NCI-H2081 treated with DMSO at 0.1 percent for 48 hours (cell line): ENCODE results near the gene TLR4.

Experiments used
- DNase-seq: peaks from one replicate; lab custom pipeline; 2025; lab: John Stamatoyannopoulos, UW

The TLR4 gene

GRCh38 chr9:117715411-117715989 is 11.3 kb downstream of the TLR4 start:
- DNase-seq, result no peak

GRCh38 chr9:117718085-117718484 is 13.9 kb downstream of the TLR4 start:
- no peak for DNase-seq

GRCh38 chr9:117718701-117719100 is 14.5 kb downstream of the TLR4 start:
- no peak for DNase-seq

GRCh38 chr9:117719161-117719920 is 15.1 kb downstream of the TLR4 start:
- DNase-seq, result no peak

- DNase-seq, result no peak
Measured at GRCh38 chr9:117720066-117720465, 15.9 kb downstream of the TLR4 start.

- DNase-seq, result no peak
Measured at GRCh38 chr9:117720555-117720954, 16.4 kb downstream of the TLR4 start.

- DNase-seq, result no peak
Measured at GRCh38 chr9:117720987-117721386, 16.8 kb downstream of the TLR4 start.

- no peak for DNase-seq
Measured at GRCh38 chr9:117722108-117722761, 18.0 kb downstream of the TLR4 start.

- DNase-seq, result no peak
Measured at GRCh38 chr9:117723986-117724625, 19.9 kb downstream of the TLR4 start.

GRCh38 chr9:117725426-117725887 is 21.3 kb downstream of the TLR4 start:
- no peak for DNase-seq

- DNase-seq, result no peak
Measured at GRCh38 chr9:117729375-117729774, 25.2 kb downstream of the TLR4 start.

GRCh38 chr9:117732494-117732893 is 28.3 kb downstream of the TLR4 start:
- no peak for DNase-seq

- no peak for DNase-seq
Measured at GRCh38 chr9:117733465-117733864, 29.3 kb downstream of the TLR4 start.

- DNase-seq, result no peak
Measured at GRCh38 chr9:117734082-117734481, 29.9 kb downstream of the TLR4 start.

GRCh38 chr9:117734523-117735314 is 30.5 kb downstream of the TLR4 start:
- DNase-seq, result no peak

- DNase-seq, result no peak
Measured at GRCh38 chr9:117737721-117738226, 33.6 kb downstream of the TLR4 start.

- DNase-seq, result no peak
Measured at GRCh38 chr9:117739206-117739605, 35.0 kb downstream of the TLR4 start.

- DNase-seq, result no peak
Measured at GRCh38 chr9:117739624-117740347, 35.6 kb downstream of the TLR4 start.

GRCh38 chr9:117742131-117742530 is 37.9 kb downstream of the TLR4 start:
- DNase-seq, result no peak

GRCh38 chr9:117744369-117744768 is 40.2 kb downstream of the TLR4 start:
- no peak for DNase-seq

- DNase-seq, result no peak
Measured at GRCh38 chr9:117744856-117745389, 40.7 kb downstream of the TLR4 start.
